GM12878 (cell line): ENCODE measurements around the gene GMIP. TPM values are rescaled to one million over a fixed set of nuclear protein-coding genes. Genes with fewer than 3 reads are reported as not detected.

Source experiments
- BCLAF1 ChIP-seq: fragments of 450-650 bp; IDR thresholded peaks from 2 replicates; pipeline ENCODE4 v1.6.1; 2017; ENCODE audit warnings: antibody characterized with exemption, mild to moderate bottlenecking, moderate library complexity
- BRCA1 ChIP-seq: IDR thresholded peaks from 2 replicates; pipeline ENCODE4 v1.6.1; 2011; ENCODE audit warnings: low read depth, low read length, improper control_type of control experiment
- CHD2 ChIP-seq: IDR thresholded peaks from 2 replicates; pipeline ENCODE4 v1.6.1; 2011; ENCODE audit warnings: low read depth, low read length, improper control_type of control experiment, borderline replicate concordance
- E4F1 ChIP-seq: fragments of 450-650 bp; IDR thresholded peaks from 2 replicates; pipeline ENCODE4 v1.6.1; 2018; ENCODE audit warnings: borderline replicate concordance, mild to moderate bottlenecking; ENCODE audit not compliant: partially characterized antibody
- KAT2A ChIP-seq: conservative IDR thresholded peaks from 2 replicates; pipeline ENCODE4 v1.6.1; 2011; ENCODE audit warnings: low read depth, low read length; ENCODE audit not compliant: control insufficient read depth
- NR2F1 ChIP-seq: fragments of 450-650 bp; conservative IDR thresholded peaks from 2 replicates; pipeline ENCODE4 v1.6.1; 2017; ENCODE audit warnings: mild to moderate bottlenecking
- POU2F2 ChIP-seq: IDR thresholded peaks from 3 replicates; pipeline ENCODE4 v1.6.1; 2011; ENCODE audit warnings: low read depth, mild to moderate bottlenecking, low read length, borderline replicate concordance
- REST ChIP-seq: IDR thresholded peaks from 2 replicates; pipeline ENCODE4 v1.6.1; 2012; ENCODE audit warnings: mild to moderate bottlenecking, low read depth, low read length
- SIX5 ChIP-seq: IDR thresholded peaks from 2 replicates; pipeline ENCODE4 v1.6.1; 2011; ENCODE audit warnings: mild to moderate bottlenecking, low read depth, low read length, moderate library complexity; ENCODE audit not compliant: severe bottlenecking
- SP1 ChIP-seq: IDR thresholded peaks from one replicate; pipeline ENCODE4 v1.6.1; 2011; ENCODE audit warnings: low read depth, low read length
- TARDBP ChIP-seq: IDR thresholded peaks from 2 replicates; pipeline ENCODE4 v1.6.1; 2016; ENCODE audit warnings: borderline replicate concordance
- TCF3 ChIP-seq: IDR thresholded peaks from 2 replicates; pipeline ENCODE4 v1.6.1; 2012; ENCODE audit warnings: low read depth, mild to moderate bottlenecking, low read length, borderline replicate concordance; ENCODE audit not compliant: insufficient read depth
- YBX1 ChIP-seq: fragments of 450-650 bp; IDR thresholded peaks from 2 replicates; pipeline ENCODE4 v1.6.1; 2016; ENCODE audit warnings: antibody characterized with exemption
- YY1 ChIP-seq: IDR thresholded peaks from 2 replicates; pipeline ENCODE4 v1.6.1; 2011; ENCODE audit warnings: low read depth, mild to moderate bottlenecking, low read length
- ZNF274 ChIP-seq: IDR thresholded peaks from one replicate; pipeline ENCODE4 v1.8.0; 2011; ENCODE audit not compliant: insufficient read length, insufficient read depth
- ZNF687 ChIP-seq: fragments of 450-650 bp; IDR thresholded peaks from 2 replicates; pipeline ENCODE4 v1.6.1; 2017; ENCODE audit warnings: mild to moderate bottlenecking, moderate library complexity
- ZSCAN29 ChIP-seq: fragments of 450-650 bp; IDR thresholded peaks from 2 replicates; pipeline ENCODE4 v1.6.1; 2017; ENCODE audit warnings: mild to moderate bottlenecking, moderate library complexity
- polyA plus RNA-seq, 11 experiments: library from polyadenylated mRNA; depleted of rRNA in 4 of 11; unstranded in 6 of 11; stranded (reverse) in 5 of 11; fragments of >200 nt; fragmentation: Nextera tagmentation in 4 of 11; fragmentation: Illumina TruSeq in 1 of 11; extraction: Ambion mirVana in 4 of 11; extraction: Trizol in 1 of 11; gene quantifications; 1 replicate in 1 of 11; 2 replicates in 10 of 11; pipeline versions ENCODE4 v1.2.1 to v1.2.3, GENCODE V29; 2011 to 2016; ENCODE audit warnings: inconsistent platforms in 2 of 11, missing spikeins in 2 of 11, low read depth in 1 of 11
- total RNA-seq, 4 experiments: library from RNA; depleted of rRNA in 3 of 4; stranded (reverse); fragments of >200 nt in 3 of 4; fragmentation: Illumina TruSeq in 1 of 4; extraction: Trizol in 1 of 4; gene quantifications; 2 replicates each; pipeline versions ENCODE4 v1.2.1 to v1.2.3, GENCODE V29; 2013 to 2021

The GMIP gene
- total and polyA plus RNA-seq, 10 of the 15 experiments (the other 5 are each of a cell fraction or from before 2014, with no cell fraction given): 1.5 to 63.5 (median 22.3) TPM

- TF ChIP-seq BCLAF1 (peak; percentile 78), SIX5 (peak; percentile 26), SP1 (peak; percentile 95), ZNF687 (0 out of 2 replicates have a peak, but pooled peaks have one; percentile 8), BRCA1 (no peak), ZSCAN29 (no peak), KAT2A (no peak), E4F1 (peak; percentile 70), YBX1 (no peak), TARDBP (no peak), POU2F2 (peak; percentile 48; the same call in 1 of the 3 replicates), CHD2 (peak; percentile 90), ZNF274 (no peak), REST (no peak), TCF3 (peak; percentile 93), YY1 (peak; percentile 73), NR2F1 (peak; percentile 79; the same call in 1 of the 2 replicates)
Observed at GRCh38 chr19:19668230-19669012, 25.0 kb upstream of the GMIP start, which contains the start of gene ZNF101 (continued).
